ENCODE measurements around the gene PEX16.
A peak's percentile ranks its signal among the peaks of the same experiment; 100 is the strongest.

The PEX16 gene

GRCh38 chr11:45917623-45918330 is at the start of gene PEX16:
Gene PEX16, minus strand, starts transcription at chr11:45917877. Its CDS starts 66 bp downstream, at chr11:45917811.
- DNase-seq = peak; percentile 99

DNA sequence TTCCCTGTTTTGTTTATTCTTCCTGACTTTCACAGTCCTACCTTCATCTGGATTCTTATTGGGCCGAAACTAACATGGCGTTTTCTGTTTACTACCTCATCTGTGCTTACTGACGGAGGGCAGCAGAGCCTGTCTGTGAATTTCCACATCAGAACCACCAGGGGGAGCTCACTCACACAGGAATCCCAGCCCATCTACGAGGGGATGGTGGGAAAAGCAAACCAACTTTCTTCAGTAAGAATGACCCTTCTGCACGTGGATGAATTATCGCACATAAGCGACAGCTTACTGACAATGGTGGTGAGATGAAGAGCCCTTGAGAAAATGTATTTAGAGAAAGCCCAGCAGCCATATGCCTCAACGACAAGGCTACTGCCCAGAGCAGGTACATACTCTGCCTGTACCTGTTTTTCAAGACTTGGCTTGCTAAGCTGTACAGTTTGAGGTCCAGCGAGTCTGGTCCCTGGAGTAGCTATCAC is 47.3 kb upstream of the PEX16 start:
- peak; percentile 80 to 81 for DNase-seq

DNA sequence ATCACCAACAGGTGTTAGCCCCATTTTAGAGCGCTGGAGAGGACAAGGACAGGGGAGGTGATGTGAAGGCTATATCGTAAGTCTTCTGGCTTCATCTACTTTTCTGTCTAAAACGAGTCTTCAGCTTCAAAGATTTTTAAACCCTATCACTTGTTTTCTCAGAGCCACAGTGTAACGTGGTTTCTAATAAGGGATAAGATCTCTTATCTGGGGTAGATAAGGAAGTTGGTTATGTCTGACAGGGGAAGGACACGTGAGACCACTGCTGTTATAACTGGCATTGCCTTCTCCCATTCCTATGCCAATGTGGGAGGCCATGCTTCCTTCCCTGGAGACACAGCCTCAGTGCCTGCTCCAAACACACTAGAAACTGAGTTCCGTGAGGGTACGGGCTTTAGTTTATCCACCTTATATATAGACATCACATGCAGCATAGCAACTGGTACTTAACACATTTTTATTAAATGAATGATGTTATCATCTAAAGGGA is 44.1 kb upstream of the PEX16 start:
- no peak for DNase-seq

GRCh38 chr11:45960387-45961095 is 42.9 kb upstream of the PEX16 start:
- DNase-seq = no peak

DNA sequence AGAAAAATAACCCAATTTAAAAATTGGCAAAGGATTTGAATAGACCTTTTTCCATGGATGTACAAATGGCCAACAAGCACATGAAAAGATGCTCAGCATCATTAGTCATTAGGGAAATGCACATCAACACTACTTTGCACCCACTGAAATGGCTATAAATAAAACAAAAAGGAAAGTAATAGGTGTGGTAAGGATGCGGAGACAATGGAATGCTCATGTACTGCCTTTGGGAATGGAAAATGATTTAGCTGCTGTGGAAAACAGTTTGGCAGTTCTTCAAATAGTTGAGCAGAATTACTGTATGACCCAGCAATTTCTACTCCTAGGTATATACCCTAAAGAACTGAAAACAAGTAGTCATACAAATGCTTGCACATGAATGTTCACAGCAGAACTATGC is 42.2 kb upstream of the PEX16 start:
- DNase-seq = no peak

GRCh38 chr11:45949992-45950407 is 32.3 kb upstream of the PEX16 start:
- DNase-seq = no peak

- no peak for DNase-seq
Measured at GRCh38 chr11:45948356-45948755, 30.7 kb upstream of the PEX16 start.

- DNase-seq = no peak
Measured at GRCh38 chr11:45947885-45948284, 30.2 kb upstream of the PEX16 start.

DNA sequence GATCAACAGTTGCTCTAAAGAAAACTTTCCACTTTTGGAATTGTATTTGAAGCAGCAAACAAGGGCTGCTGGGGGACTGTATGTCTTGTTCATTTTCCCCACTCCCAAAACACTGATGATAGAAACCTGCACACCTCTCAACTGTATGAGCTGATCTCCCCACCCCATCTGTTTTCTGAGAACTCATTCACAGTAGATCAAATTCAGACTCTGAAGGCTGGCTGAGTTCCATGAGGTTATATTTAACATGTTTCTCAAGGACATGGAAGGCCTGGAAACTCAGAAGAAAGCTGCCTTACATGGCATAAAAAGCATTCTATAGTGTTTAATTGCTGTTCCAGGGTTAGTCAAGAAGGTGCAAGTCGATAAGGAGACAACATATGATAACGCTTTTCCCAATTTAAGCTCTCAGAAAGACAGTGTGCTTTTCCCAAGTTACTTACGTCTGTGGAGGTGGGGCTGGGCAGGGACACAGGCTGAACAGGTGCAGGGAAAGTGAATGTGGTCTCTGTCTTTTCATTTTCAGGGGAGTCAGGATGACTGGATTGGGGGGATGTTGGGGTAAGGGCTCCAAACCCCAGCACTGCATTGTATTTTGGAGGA is 27.8 kb upstream of the PEX16 start:
- no peak for DNase-seq

- DNase-seq = no peak
Measured at GRCh38 chr11:45942381-45942780, 24.7 kb upstream of the PEX16 start.

DNA sequence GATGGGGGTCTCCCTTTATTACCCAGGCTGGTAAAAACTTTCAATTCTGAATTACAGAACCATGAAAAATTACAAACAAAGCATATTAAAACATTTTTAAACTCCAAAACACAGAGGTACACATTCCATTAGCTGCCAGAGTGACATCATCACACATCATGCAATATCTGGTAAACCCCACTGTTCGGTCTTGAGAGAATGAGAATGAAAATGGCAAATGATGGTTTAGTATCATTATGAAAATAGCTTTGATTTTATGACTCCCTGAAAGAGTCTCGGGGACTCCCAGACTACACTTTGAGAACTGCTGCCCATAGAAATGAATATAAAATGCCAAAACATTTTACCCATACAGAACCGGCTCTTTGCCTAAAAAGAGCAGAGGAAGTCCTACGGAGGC is 23.6 kb upstream of the PEX16 start:
- no peak for DNase-seq

GRCh38 chr11:45939836-45940235 is 22.2 kb upstream of the PEX16 start:
- no peak for DNase-seq

- DNase-seq = no peak
Measured at GRCh38 chr11:45937916-45938315, 20.2 kb upstream of the PEX16 start.

GRCh38 chr11:45936511-45937054 is 18.9 kb upstream of the PEX16 start:
- DNase-seq = no peak

DNA sequence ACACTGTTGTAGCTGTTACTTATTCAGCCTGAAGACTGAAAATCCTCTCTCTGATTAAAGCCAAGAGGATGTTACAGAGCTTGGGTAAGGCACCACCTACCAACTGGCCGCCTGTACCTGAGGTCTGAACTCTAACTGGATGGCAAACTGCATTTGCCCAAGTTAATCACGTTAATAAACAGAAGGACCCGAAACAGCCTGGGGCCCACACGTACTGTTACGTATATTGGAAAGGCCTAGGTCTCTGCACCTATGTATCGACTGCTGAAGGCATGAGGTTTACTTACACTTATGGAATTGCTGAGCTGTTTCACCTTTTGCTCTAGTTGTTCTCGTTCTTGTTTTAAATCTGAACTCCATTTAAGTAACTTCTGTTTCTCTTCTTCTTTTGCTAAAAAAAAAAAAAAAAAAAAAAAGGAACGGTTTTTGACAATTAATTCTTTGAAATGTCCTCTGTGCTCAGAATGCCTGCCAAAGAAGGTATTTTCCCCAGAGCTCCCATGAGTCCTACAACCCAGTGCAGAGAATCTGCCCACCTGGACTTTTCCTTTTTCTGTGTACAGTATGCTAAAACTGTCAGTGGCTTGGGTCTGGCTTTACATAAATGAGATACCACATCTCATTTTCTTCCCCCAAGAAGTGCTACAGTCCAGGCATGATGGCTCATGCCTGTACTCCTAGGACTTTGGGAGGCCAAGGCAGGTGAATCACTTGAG is 17.8 kb upstream of the PEX16 start:
- DNase-seq = no peak

GRCh38 chr11:45934580-45935318 is 17.1 kb upstream of the PEX16 start:
- DNase-seq = no peak

DNA sequence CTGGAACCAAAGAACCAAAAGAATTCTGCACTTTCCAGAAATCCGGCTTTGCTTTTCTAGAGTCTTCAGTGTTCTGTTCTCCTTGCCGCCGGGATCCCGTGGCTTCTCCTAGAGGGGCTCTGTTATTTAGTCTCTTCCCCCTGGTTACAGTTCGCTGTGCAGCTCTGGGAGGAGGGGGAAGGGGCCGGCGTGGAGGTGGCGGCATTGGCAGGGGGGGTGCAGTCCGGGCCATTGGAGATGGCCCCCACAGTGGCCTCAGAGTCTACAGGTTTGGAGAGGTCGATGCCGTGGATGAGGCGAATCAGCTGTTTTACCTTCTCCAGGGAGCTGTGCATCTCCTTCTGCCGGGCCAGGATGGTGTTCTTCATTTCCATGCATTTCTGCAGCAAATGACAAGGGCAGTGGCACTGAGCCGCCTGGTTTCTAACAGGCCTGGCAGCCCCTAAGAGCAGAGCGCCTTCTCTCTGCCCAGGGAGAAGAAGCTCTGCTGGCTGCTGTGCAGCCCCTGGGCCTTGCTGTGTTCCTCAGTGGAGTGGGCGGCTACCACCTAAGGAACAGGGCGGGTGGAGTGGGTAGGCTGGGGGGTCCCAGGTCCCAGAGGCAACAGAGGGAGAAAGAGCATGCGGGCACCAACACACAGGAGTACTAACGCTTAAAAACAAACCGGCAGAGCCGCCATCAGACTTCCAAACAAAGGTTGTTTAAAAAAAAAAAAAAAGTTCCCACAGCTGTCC is 16.3 kb upstream of the PEX16 start:
- DNase-seq = no peak

- peak; percentile 32 to 36 for DNase-seq
Measured at GRCh38 chr11:45933131-45933831, 15.6 kb upstream of the PEX16 start.

DNA sequence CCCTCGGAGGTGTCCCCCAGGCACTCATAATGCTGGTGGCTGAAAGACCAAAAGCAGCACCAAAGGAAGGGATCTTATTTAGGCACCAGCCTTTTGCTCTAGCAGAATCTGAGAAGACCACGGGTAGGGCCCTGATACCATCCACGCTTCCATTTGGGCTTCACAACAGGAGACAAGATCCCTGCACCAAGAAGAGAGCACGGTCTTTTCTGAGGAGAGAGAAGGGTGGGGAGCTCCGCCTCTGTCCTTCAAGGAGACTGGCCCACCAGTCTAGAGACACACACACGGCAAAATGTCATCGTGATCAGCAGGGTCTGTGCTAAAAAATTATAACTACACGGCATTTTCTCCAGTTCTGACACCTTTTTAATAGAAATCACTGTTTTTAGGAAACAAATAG is 14.5 kb upstream of the PEX16 start:
- no peak for DNase-seq

GRCh38 chr11:45931739-45932138 is 14.1 kb upstream of the PEX16 start:
- no peak for DNase-seq

Measured in NCI-H2081 (cell line).